Epithelial cell of proximal tubule (primary cell): Measurements from ENCODE around the gene GULP1. TPM values are rescaled to one million over a fixed set of nuclear protein-coding genes. Genes with fewer than 3 reads are reported as not detected.
A peak's percentile ranks its signal among the peaks of the same experiment; 100 is the strongest.

Experiments
- DNase-seq: peaks from one replicate; pipeline ENCODE4 v3.0.0-alpha.2; 2011; ENCODE audit warnings: low read depth
- H3K4me3 ChIP-seq: 2 replicates; pipeline ENCODE4 v1.5.1; 2011; ENCODE audit warnings: low read depth, mild to moderate bottlenecking, low read length
- CTCF ChIP-seq: conservative IDR thresholded peaks from 2 replicates; pipeline ENCODE4 v1.5.1; 2012; ENCODE audit warnings: low read depth, mild to moderate bottlenecking, low read length
- total RNA-seq: library from RNA; depleted of rRNA; stranded (reverse); fragments of >200 nt; gene quantifications from 2 replicates; pipeline ENCODE4 v1.2.3, GENCODE V29; 2015

GULP1 gene
- total RNA-seq, 1 donor from 2014 or later = 66.1 TPM

- H3K4me3 ChIP-seq = no peak overlapping the region
- DNase-seq = no peak
- no peak for TF ChIP-seq CTCF
These were observed 206.1 kb downstream of the GULP1 start for GRCh38 chr2:188497726-188498125.

- H3K4me3 ChIP-seq = no peak overlapping the region
- no peak for TF ChIP-seq CTCF
- no peak for DNase-seq
These were observed 212.3 kb downstream of the GULP1 start for GRCh38 chr2:188503975-188504374.

DNA sequence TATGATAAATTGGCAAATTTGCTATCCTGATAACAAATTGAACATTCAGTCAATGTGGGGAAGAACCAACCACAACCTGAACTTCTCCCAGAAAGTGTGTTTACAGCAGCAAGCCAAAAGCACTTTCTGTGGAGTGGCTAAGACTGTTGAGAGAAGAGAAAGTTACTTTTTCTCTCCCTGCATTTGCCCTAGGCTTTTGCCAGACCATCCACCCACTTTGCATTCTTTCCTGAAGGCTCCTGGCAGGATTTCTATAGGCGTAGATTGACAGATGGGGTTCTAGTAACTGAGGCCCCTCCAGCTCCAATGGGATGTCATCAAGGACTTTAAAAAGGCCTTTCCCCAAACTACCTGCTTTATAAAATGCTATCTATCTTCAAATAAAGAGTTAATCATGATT lies 215.2 kb downstream of the GULP1 start:
- H3K4me3 ChIP-seq = no peak overlapping the region
- no peak for DNase-seq
- TF ChIP-seq CTCF = no peak

GRCh38 chr2:188511346-188511745 lies 219.7 kb downstream of the GULP1 start:
- no peak for DNase-seq
- no peak overlapping the region for H3K4me3 ChIP-seq
- TF ChIP-seq CTCF = no peak

DNA sequence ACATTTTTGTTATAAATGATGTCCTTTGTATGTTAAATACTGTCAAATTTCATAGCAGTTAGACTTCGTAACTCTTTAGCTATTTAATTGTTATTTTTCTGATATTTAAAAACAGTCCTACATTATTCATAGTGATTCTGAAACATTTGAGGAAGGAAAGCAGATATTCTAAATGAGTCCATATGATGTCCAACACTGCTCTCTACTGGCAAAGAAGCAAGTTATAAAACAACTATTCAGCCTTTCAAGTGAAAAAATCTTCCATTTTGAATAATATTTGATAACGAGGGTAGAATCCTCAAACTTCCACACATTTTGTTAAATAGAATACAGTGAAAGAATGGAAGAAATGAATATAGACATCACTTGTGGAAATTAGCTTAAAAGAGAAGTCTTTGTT lies 220.8 kb downstream of the GULP1 start:
- peak; percentile 65 for TF ChIP-seq CTCF
- no peak overlapping the region for H3K4me3 ChIP-seq
- DNase-seq = no peak

GRCh38 chr2:188515918-188516317 lies 224.2 kb downstream of the GULP1 start:
- no peak for TF ChIP-seq CTCF
- H3K4me3 ChIP-seq = no peak overlapping the region
- no peak for DNase-seq

- no peak for DNase-seq
- no peak for TF ChIP-seq CTCF
- no peak overlapping the region for H3K4me3 ChIP-seq
These were observed 226.0 kb downstream of the GULP1 start for GRCh38 chr2:188517549-188518215.
